CD4-positive, alpha-beta T cell treated with Interleukin-12 subunit alpha and Interleukin-12 subunit beta, for 1 hour (primary cell): ENCODE data around the gene C3AR1.
A peak's percentile ranks its signal among the peaks of the same experiment; 100 is the strongest.
"Not testable (repeated sequence)": the region's sequence is repeated elsewhere in the genome, so short reads cannot be mapped to it uniquely, and the experiment has no call there.

Source experiments
- DNase-seq: peaks from one replicate; pipeline ENCODE4 v3.0.0-alpha.2; 2020

Gene C3AR1

DNA sequence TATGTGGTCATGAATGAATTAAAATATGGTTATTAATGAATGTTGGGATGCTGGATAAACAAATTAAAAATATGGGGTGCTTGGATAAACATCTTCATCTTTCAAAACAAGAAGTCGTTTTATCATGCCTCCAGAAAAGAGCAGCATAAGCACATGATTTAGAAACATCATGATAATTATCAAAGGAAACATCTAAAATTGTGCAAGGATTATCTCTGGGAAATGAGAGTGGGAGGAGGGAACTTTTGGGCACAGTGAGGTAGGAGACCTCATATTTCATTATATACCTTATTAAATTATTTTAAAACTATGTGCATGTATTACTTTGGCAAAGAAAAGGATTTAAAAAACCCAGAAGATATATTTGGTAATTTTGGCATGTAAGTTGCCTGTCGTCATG is 8.9 kb downstream of the C3AR1 start:
- DNase-seq, result no peak

DNA sequence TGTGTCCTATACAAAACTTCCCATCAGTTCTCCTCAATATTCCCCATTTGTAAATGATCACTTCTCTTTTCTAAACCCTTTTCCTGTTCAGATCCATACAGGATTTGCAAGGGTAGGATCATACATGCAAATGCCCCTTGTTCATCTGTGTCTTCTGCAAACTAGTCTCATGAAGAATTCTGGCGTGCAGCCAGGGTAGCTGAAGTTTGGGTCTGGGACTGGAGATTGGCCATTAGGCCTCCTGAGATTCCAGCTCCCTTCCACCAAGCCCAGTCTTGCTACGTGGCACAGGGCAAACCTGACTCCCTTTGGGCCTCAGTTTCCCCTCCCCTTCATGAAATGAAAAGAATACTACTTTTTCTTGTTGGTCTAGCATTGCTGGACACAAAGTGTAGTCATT is 11.3 kb downstream of the C3AR1 start:
- no peak for DNase-seq

DNA sequence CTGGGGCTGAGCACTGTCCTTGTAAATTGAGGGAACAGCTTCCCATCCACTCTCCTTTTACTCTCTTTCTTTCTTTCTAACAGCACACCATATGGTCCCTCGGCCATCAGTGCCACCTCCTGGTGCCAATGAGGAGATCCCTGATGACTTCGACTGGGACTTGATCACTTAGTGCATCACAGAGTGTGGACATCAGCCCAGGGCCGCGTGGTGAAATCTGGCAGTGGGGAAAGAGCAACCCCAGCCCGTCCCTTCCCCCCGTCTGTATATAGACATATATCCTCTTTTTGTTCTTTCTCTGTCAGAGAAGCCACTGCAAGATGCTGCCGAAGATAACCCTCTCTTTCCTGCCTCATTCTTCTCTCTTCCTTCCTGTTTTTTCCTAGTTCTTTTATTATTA is 13.5 kb downstream of the C3AR1 start:
- no peak for DNase-seq

DNA sequence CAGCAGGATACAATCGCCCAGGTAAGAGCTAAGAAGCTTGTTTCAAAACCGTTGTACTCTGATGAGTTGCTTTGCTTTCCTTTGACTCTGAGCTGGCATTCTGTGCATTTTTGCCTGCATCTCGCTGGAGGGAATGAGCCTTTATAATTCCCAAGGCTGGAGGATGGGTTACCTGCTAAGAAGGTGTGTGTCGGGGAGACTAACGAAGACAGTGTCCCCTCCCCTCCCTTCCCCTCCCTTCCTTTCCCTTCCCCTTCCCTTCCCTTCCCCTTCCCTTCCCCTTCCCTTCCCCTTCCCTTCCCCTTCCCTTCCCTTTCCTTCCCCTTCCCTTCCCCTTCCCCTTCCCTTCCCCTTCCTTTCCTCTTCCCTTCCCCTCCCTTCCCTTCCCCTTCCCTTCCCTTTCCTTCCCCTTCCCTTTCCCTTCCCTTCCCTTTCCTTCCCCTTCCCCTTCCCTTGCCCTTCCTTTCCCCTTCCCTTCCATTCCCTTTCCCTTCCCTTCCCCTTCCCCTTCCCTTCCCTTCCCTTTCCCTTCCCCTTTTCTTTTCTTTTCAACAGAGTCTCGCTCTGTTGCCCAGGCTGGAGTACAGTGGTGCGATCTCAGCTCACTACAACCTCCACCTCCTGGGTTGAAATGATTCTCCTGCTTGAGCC is 15.4 kb downstream of the C3AR1 start:
- DNase-seq, result no peak

DNA sequence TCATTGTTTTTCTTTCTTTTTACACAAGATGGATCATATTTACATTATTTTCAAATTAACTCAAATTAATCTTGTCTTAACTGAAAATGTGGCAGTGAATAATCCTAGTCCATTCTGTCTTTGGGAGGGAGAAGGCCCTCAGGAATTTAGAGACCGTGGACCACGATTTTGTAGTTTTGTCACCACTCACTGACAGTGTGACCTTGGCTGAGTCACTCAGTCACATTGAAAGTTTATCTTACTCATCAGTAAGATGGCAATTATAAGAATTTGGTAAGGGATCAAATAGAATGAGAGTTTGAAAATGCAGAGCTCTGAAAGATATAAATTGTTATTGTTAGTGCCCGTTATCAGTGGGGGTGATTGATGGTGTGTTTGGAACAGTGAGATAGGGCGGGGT is 17.3 kb downstream of the C3AR1 start:
- DNase-seq, result no peak

DNA sequence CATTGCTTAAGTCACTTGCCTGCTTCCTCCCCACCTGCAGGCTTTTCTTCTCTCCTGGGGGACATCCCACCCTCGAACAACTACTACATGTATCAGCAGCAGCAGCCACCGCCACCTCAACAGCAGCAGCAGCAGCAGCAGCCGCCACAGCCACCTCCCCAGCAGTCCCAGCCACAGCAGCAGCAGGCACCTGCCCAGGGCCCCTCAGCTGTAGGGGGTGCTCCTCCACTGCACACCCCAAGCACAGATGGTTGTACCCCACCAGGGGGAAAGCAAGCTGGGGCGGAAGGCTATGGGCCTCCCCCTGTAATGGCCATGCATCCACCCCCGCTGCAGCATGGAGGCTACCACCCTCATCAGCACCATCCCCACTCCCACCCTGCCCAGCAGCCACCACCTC is 18.3 kb downstream of the C3AR1 start:
- DNase-seq, result no peak

DNA sequence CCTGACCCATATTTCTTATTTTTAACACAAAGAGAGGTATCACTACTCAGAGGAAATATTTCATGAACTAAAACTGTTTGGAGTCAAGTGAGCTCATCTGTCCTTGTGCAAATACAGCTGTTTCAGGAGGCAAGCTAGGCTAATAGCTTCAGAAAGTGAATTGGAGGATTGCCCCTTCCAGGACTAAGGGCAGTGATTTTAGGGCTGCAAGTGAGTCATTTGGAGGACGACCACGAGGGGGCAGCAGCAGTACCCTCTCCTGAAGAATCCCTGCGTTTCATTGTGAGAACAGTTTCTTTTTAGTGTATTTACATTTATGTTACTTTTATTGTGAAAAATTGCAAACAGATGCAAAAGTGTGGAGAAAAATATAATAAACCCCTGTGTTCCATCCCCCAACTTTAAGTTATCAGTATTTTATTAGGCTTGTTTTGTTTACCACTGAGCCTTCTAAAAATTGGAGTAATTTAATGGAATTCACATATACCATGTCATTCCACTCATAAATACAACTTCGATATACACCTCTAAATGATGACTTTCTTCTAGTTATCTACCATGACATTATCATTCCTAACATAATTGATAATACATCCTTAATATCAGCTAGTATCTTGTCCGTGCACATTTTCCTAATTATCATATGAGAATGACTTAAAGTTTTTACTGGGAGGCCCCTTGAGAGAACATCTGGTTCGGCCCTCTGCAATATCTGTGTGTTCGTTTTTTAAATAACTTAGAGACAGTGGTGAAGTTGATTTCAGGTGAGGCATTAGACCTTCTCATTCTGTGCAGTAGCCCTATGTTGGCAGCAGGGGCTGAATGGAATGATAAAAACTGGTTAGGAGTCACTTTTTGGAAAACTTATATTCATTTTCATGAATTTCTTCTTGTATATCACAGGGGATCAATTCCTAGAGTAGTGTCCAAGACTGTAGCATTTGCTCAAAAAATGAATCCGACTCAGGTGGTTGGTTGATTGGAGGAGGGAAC is 19.9 kb downstream of the C3AR1 start:
- DNase-seq, result peak; percentile 84

DNA sequence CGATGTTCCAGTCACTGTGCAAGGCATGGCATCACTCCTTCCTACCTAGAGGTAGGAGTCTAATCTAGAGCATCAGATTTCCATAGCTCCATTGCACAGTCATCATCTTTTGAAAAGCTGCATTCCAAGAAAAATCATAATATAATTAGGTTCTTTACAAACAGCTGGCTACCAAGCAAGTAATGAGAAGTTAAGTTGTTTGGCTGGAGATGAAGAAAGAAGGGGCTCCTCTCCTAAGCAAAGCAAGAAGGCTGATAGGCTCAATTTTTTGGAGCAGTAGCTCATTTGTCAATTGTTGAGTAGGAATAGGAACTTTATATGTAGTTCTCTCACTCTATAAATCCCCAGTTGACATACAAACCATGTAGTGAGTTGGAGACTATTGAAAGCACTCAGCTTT is 25.4 kb downstream of the C3AR1 start:
- DNase-seq, result no peak

DNA sequence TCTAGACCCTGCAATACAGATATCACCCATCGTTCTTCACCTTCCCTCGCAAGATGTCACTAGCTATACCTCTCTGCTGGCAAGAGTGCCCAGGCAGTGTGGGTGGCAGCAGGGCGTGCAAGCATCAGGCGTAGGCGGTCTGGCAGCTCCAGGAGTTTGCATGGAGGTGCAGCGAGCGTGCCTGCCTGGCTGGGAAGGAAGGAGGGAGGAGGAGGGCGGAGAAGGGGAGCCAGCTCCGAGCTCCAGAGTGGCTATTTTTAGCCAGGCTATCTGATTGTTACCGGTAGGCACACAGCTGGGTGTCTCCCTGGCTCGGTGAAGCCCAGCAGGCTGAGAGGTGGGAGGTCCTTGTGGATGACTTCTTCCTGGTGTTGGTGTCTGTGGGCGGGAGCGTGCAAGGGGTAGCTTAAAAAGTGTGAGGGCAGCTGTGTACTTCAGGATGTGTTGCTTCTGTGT is 27.5 kb downstream of the C3AR1 start:
- DNase-seq, result peak; percentile 34

DNA sequence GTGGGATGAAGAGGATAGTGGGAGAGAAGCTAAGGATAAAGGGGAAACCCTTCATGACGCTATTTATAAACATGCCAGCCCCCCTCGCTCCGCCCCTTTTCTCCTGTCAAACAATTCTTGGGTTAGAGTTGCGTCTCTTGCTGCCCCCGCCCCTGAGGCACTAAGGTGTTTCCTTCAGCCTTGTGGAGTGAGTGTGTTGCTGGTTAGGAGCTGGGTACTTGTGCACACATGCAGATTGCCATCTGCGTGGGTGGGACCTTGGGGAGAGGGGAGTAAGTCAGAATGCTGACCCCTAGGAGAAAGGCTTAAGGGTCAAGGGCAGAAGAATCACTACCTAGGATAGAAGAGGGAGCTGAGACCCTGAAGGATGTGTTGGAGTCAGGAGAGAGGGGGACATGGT is 28.2 kb downstream of the C3AR1 start:
- no peak for DNase-seq

DNA sequence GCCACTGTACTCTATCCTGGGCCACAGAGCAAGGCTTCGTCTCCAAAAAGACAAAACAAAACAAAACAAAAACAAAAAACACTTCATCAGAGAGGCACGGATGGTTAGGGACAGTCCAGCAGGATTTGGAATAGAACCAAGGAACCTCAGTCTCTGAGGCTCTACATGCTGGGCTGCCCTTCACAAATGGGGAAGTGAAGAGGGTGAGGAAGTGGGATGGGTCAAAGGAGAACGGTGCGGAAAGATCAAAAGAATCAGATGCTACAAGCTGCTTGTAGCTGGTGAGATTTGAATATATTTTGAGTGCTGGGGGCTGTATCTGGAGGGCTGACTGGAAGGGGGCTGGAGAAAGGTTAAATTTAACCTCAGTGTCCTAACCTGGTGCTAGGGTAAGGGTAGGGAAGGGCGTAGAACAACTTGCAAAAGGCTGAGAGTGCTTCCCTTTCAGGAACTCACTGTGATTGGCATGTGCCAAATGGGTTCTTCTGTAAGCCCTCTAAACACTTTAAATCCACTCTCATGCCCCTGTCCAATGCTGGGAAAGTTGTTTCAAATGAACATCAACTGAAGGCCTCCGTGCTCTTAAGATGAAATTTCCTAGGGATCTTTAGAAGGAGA is 29.0 kb downstream of the C3AR1 start:
- peak; percentile 26 for DNase-seq

DNA sequence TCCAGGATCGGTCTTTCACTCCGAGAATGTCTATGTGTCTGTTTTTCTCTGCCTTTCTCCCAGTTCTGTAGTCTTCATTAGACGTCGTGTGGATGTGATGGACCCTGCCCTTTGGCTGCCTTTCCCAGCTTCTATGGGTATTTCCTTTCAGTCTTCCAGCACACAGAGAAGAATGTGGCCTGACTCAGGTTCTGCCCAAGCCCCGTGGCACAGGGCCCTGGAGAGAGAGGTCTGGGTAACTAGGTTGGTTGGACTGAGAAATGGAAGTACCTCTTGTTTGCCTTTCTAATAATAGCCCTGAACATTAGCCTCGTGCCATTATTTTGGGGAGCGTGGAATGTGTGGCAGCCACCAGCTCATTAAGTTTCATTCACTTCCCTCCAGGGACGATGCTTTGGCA is 29.8 kb downstream of the C3AR1 start:
- no peak for DNase-seq

DNA sequence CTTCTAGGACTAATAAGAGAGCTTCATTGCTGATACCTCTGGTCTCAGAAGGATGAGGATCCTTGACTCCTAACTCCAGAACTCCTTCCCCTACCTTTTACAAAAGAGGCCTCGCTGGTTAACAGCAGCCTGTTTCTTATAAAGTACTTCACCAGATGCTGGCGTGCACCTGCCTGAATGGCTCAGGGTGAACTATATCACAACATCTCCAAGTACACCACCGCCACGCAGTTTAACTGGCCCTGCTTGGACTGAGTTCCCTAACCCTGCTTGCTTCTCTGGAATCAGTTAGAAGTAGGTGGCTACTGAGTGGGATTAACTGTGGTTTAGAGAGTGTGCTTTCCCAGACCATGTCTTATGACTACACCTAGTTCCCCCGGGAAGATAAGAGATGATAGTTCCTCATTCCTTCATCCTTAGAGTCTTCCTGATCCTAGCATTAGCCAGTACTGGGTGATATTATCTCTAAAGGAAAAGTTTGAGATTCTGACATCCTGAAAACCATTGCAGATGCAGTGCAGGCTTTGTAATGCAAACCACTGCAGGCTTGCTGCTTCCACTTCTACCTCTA is 30.6 kb downstream of the C3AR1 start:
- no peak for DNase-seq

DNA sequence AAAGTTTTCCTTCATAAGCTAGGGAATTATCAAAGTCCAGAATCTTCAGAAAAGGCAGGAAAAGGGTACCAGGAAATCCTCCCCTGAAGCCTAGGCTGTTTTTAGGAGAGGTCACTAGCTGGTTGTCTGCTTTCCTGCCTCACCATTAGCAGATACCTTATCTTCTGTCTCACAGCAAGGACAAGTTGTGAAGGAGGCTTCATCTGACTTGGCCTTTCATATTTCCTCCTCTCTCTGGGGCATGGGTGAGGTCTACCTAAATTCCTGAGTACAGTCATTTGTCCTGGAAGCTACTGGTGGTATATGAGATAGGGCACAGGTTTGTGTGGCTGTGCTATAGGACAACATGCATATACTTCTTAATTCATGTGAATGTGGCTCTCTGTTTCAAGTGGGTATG is 31.4 kb downstream of the C3AR1 start:
- no peak for DNase-seq

DNA sequence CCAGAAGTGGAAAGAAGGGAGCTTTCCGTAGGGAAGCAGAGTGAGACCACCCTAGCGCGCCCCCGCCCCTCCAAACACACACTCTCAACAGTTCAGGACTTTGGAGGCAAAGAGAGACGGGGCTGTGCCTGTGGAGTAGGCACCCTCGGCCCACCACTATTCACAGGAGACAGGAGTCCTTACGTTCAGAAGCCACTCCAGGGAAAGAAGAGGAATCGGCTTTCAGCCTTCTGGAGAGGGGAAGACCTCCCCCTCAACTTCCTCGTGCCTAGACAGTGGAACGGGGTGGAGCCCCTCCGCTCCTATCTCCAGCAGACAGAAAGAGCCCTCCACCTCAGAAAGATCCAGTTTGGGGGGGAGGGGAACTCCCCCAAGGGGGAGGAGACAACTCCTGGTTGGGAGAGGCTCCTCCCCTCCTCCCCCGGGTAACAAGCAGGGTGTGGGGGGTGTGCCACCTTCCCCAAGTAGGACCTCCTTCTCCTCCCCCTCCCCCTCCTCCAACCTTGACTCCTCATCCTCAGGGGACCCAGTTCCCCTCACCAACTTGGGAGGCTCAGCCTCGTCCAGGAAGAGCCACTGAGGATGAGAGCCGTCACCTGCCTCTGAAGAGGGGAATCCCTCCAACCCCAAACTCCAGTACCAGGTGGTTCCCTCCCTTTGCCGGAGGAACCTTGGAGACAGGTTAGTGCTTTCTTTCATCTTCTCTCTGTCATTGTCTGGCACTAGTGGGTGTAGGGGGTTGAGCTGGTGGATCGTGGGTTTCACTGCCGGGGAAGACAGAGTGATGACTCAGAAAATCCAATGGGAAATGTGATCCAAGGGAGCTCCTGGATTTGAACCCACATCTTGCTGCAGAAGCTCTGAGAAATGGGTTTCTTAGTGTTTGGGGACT is 32.8 kb downstream of the C3AR1 start:
- peak; percentile 66 for DNase-seq

DNA sequence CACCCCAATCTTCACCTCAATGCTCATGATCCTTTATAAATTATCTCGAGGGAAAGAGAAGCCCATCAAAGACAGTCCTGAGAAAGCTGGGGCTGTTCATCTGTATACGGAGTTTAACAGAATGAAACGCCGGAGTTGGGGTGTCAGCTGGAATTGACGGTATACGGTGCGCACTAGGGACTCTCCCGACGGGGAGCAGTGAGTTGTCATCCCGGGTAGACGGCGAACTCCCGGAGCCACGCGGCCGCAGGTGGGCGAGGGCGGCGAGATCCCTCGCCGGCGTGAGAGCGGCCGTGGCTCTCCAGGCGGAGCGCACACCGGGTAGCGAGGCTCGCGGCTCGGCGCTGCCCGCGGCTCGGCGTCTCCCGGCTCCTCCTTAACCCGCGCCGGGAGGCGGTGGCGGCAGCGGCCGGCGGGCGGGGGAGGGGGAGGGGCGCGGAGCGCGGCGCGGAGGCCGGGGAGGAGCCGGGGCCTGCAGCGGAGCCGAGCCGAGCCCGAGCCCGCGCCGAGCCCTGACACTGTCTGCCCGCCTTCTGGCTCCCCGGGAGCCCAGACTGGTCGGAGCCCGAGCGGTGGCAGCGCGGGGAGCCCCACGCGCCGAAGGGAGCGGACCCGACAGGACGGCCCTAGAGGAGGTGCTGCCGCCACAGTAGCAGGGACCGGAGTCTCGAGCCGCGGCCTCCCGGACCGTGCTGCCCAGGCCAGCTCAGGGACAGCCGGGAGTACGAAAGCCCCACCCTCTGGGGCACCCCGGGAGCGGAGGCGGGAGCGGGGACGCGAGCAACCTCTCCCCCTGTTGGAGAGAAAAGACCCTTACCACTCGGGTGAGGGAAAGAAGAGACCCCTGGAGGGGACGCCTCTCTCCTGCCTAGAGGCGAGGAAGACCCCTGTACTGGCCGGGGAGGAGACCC is 33.7 kb downstream of the C3AR1 start, which contains the start of gene FOXJ2:
Gene FOXJ2, plus strand, starts transcription at position 475 of the 911 bp plus-strand sequence. CDS start 7,117 bp downstream, outside the sequence.
- peak; percentile 86 for DNase-seq

DNA sequence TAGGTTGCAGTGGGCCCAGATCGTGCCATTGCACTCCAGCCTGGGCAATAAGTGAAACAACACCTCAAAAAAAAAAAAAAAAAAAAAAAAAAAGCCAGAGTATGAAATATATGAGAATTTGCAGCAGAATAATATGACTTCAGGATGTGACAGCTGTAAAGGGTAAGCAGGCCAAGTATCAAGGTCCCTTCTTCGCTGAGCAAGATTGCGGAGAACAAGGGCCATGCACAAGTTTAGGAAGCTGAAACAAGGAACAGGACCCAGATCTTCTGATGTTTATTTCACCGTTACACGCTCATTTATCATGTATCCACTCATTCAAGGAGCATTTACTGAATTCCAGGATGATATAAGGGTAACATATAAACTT is 34.3 kb downstream of the C3AR1 start:
- DNase-seq, result no peak

DNA sequence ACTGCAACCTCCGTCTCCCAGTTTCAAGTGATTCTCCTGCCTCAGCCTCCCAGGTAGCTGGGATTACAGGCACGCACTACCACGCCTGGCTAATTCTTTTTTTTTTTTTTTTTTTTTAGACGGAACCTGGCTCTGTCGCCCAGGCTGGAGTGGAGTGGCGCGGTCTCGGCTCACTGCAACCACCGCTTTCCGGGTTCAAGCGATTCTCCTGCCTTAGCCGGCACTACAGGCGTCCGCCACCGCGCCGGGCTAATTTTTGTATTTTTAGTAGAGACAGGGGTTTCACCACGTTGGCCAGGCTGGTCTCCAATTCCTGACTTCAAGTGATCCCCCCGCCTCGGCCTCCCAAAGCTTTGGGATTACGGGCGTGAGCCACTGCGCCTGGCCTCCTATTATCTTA is 35.1 kb downstream of the C3AR1 start:
- DNase-seq, result not testable (repeated sequence)

DNA sequence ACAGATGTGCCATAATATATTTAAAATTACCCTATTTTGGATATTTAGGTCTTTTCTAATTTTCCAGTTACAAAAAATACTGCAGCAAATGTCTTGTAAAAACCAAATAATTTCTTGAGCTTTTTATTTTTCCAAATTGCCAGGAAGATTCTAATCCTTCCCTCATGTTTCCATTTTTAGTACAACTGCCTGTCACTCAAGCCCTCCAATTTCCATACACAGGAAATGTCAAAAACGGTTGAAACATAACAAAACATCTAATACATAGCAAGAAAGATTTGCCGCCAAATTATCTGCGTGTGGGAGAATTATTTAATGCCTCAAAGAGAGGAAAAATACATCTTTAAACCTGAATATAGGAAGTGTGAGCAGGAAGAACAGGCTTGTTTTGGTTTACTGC is 36.0 kb downstream of the C3AR1 start:
- no peak for DNase-seq

DNA sequence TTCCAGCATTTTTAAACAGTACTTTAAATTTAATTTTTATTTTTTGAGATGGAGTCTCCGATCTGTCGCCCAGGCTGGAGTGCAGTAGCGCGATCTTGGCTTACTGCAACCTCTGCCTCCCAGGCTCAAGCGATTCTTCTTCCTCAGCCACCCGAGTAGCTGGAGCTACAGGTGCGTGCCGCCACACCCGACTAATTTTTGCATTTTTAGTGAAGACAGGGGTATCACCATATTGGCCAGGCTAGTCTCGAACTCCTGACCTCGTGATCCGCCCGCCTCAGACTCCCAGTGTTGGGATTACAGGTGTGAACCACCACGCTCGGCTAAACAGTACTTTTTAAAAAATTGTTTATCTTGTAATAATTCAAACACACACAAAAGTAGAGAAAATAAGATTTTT is 37.9 kb downstream of the C3AR1 start:
- DNase-seq, result no peak

DNA sequence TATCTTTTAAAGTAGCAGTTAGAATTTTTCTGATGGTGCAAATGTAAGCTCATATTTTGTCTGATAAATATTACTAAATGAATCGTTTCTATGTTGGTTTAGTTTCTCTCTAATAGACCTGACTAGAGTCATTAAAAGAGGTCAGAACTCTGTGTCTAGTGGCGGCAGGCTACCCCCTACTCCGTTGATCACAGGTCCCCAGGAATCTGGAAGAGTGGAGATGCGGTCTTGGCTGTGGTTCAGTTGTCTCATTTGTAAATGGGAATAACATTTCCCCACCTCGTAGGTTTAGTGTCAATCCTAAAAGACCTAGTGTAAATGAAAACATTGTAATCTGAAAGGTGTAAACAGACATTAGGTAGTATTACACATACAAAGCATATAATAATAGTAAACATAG is 38.3 kb downstream of the C3AR1 start:
- no peak for DNase-seq
